H9 (cell line): Measurements from ENCODE around the gene PRKAR2B. TPM values are rescaled to one million over a fixed set of nuclear protein-coding genes. Genes with fewer than 3 reads are reported as not detected.
"Not testable (repeated sequence)": the region's sequence is repeated elsewhere in the genome, so short reads cannot be mapped to it uniquely, and the experiment has no call there.

Experiments
- DNase-seq: peaks from one replicate; pipeline ENCODE4 v3.0.0-alpha.2; 2017
- H2AFZ ChIP-seq: one replicate; pipeline ENCODE4 v1.6.1; 2013; ENCODE audit warnings: mild to moderate bottlenecking, low read length, control low read depth, moderate library complexity
- H2AK5ac ChIP-seq: 2 replicates; pipeline ENCODE4 v1.6.1; 2013; ENCODE audit warnings: low read length, control low read depth, mixed read lengths; ENCODE audit not compliant: insufficient read length
- H2BK120ac ChIP-seq: one replicate; pipeline ENCODE4 v1.6.1; 2013; ENCODE audit warnings: low read depth, mild to moderate bottlenecking, low read length, control low read depth, inconsistent platforms; ENCODE audit not compliant: poor library complexity, severe bottlenecking
- H2BK12ac ChIP-seq: 2 replicates; pipeline ENCODE4 v1.6.1; 2013; ENCODE audit warnings: low read length, control low read depth, mixed read lengths, low read depth; ENCODE audit not compliant: insufficient read length
- H2BK15ac ChIP-seq: 2 replicates; pipeline ENCODE4 v1.6.1; 2013; ENCODE audit warnings: low read depth, low read length, control low read depth
- H2BK20ac ChIP-seq: one replicate; pipeline ENCODE4 v1.6.1; 2013; ENCODE audit warnings: low read depth, mild to moderate bottlenecking, low read length, control low read depth, inconsistent platforms; ENCODE audit not compliant: poor library complexity, severe bottlenecking
- H2BK5ac ChIP-seq: 2 replicates; pipeline ENCODE4 v1.6.1; 2013; ENCODE audit warnings: low read length, control low read depth, mixed read lengths; ENCODE audit not compliant: insufficient read length
- H3K14ac ChIP-seq: 2 replicates; pipeline ENCODE4 v1.6.1; 2013; ENCODE audit warnings: low read length, control low read depth; ENCODE audit not compliant: insufficient read depth
- H3K18ac ChIP-seq: 2 replicates; pipeline ENCODE4 v1.6.1; 2013; ENCODE audit warnings: low read depth, mild to moderate bottlenecking, mixed read lengths, low read length, control low read depth; ENCODE audit not compliant: insufficient read length
- H3K23ac ChIP-seq: 2 replicates; pipeline ENCODE4 v1.6.1; 2013; ENCODE audit warnings: low read length, control low read depth, mixed read lengths, low read depth; ENCODE audit not compliant: insufficient read length
- H3K23me2 ChIP-seq: 2 replicates; pipeline ENCODE4 v1.6.1; 2013; ENCODE audit warnings: low read depth, mild to moderate bottlenecking, mixed read lengths, low read length, control low read depth; ENCODE audit not compliant: insufficient read length, poor library complexity, severe bottlenecking
- H3K27ac ChIP-seq: 2 replicates; pipeline ENCODE4 v1.5.1; 2013; ENCODE audit warnings: low read length, control low read depth, mixed read lengths, low read depth; ENCODE audit not compliant: insufficient read length
- H3K27me3 ChIP-seq: 2 replicates; pipeline ENCODE4 v1.6.1; 2013; ENCODE audit warnings: low read length, control low read depth, inconsistent platforms; ENCODE audit not compliant: insufficient read depth
- H3K4ac ChIP-seq: 2 replicates; pipeline ENCODE4 v1.6.1; 2013; ENCODE audit warnings: low read depth, mild to moderate bottlenecking, control low read depth, inconsistent platforms, low read length, moderate library complexity
- H3K4me1 ChIP-seq: 2 replicates; pipeline ENCODE4 v1.6.1; 2013; ENCODE audit warnings: low read length, control low read depth, inconsistent platforms; ENCODE audit not compliant: insufficient read depth
- H3K4me2 ChIP-seq: 2 replicates; pipeline ENCODE4 v1.6.1; 2013; ENCODE audit warnings: low read length, control low read depth, mixed read lengths; ENCODE audit not compliant: insufficient read length, insufficient read depth
- H3K56ac ChIP-seq: 2 replicates; pipeline ENCODE4 v1.6.1; 2013; ENCODE audit warnings: low read depth, mild to moderate bottlenecking, mixed read lengths, low read length, control low read depth; ENCODE audit not compliant: insufficient read length
- H3K79me1 ChIP-seq: 2 replicates; pipeline ENCODE4 v1.6.1; 2013; ENCODE audit warnings: low read depth, mild to moderate bottlenecking, moderate library complexity, low read length, control low read depth, inconsistent platforms; ENCODE audit not compliant: insufficient read depth, poor library complexity, severe bottlenecking
- H3K79me2 ChIP-seq: 2 replicates; pipeline ENCODE4 v1.6.1; 2013; ENCODE audit warnings: low read length, control low read depth, inconsistent platforms; ENCODE audit not compliant: insufficient read depth
- H3K9ac ChIP-seq: 2 replicates; pipeline ENCODE4 v1.6.1; 2013; ENCODE audit warnings: low read length, control low read depth, mixed read lengths; ENCODE audit not compliant: insufficient read length; ENCODE audit errors: extremely low read depth
- H3K9me3 ChIP-seq: one replicate; pipeline ENCODE4 v1.6.1; 2013; ENCODE audit warnings: low read depth, low read length, inconsistent platforms; ENCODE audit not compliant: control insufficient read depth
- H3T11ph ChIP-seq: one replicate; pipeline ENCODE4 v1.6.1; 2013; ENCODE audit warnings: mild to moderate bottlenecking, low read length, control low read depth, inconsistent platforms
- H4K20me1 ChIP-seq: one replicate; pipeline ENCODE4 v1.6.1; 2013; ENCODE audit not compliant: control insufficient read depth, insufficient read length, insufficient read depth
- H4K5ac ChIP-seq: 2 replicates; pipeline ENCODE4 v1.6.1; 2013; ENCODE audit warnings: low read depth, mild to moderate bottlenecking, mixed read lengths, low read length, control low read depth; ENCODE audit not compliant: insufficient read length
- H4K8ac ChIP-seq: replicated peaks from 2 replicates; pipeline ENCODE4 v1.6.1; 2013; ENCODE audit warnings: low read length, control low read depth, mixed read lengths, low read depth; ENCODE audit not compliant: insufficient read length
- H4K91ac ChIP-seq: 2 replicates; pipeline ENCODE4 v1.6.1; 2013; ENCODE audit warnings: low read depth, mild to moderate bottlenecking, moderate library complexity, mixed read lengths, low read length, control low read depth; ENCODE audit not compliant: insufficient read length
- H3K27ac Mint-ChIP-seq, 3 experiments: 2 replicates in 2 of 3; 3 replicates in 1 of 3; pipeline ENCODE4 v1.8.0; 2020 to 2021; ENCODE audit warnings: mixed read lengths in 3 of 3, mild to moderate bottlenecking in 1 of 3, moderate library complexity in 1 of 3
- H3K27me3 Mint-ChIP-seq: 2 replicates; pipeline ENCODE4 v1.8.0; 2021; ENCODE audit warnings: low read depth, mild to moderate bottlenecking, moderate library complexity, mixed read lengths
- H3K36me3 Mint-ChIP-seq, 3 experiments: 2 replicates in 2 of 3; 3 replicates in 1 of 3; pipeline ENCODE4 v1.8.0; 2020 to 2021; ENCODE audit warnings: low read depth in 3 of 3, mixed read lengths in 3 of 3; ENCODE audit not compliant: insufficient read depth in 1 of 3
- H3K4me1 Mint-ChIP-seq, 2 experiments: 2 replicates each; pipeline ENCODE4 v1.8.0; 2020; ENCODE audit warnings: mixed read lengths in 2 of 2
- H3K4me3 Mint-ChIP-seq, 2 experiments: 2 replicates in 1 of 2; 3 replicates in 1 of 2; pipeline ENCODE4 v1.8.0; 2020 to 2021; ENCODE audit warnings: mild to moderate bottlenecking in 2 of 2, mixed read lengths in 2 of 2, moderate library complexity in 1 of 2
- H3K9me3 Mint-ChIP-seq, 2 experiments: 2 replicates in 1 of 2; 3 replicates in 1 of 2; pipeline ENCODE4 v1.8.0; 2020; ENCODE audit warnings: mild to moderate bottlenecking in 2 of 2, mixed read lengths in 2 of 2, moderate library complexity in 1 of 2
- CTCF ChIP-seq: fragments of 200-600 bp; sonication (generic); conservative IDR thresholded peaks from 3 replicates; pipeline ENCODE4 v1.8.0; 2021; ENCODE audit warnings: antibody characterized with exemption, mild to moderate bottlenecking
- WGBS: extraction: QIAGEN DNeasy Blood & Tissue Kit; methylation state at CpG from one replicate; pipeline ENCODE4 v1.1.7; 2013; ENCODE audit warnings: missing lambda C conversion rate, low lambda C conversion rate, mixed read lengths; ENCODE audit not compliant: insufficient read length; ENCODE audit errors: extremely low coverage; 5-methylcytosine and 5-hydroxymethylcytosine counted together
- total RNA-seq: library from RNA; stranded (reverse); gene quantifications from 2 replicates; pipeline ENCODE4 v1.2.1, GENCODE V29; 2021

Gene PRKAR2B
- total RNA-seq, 1 experiment from 2014 or later, result 16.6 TPM

- H3K23me2 ChIP-seq, result no peaks in the 10 kb centered on the region
- TF ChIP-seq CTCF, result no peak
- no CpG with 5 or more reads among the region's 2 CpGs for WGBS
- H3K56ac ChIP-seq, result no peak overlapping the region
- H4K5ac ChIP-seq, result no peak overlapping the region
- no peak overlapping the region for H3K4me3 Mint-ChIP-seq
- H3K9ac ChIP-seq, result no peak overlapping the region
- no peak overlapping the region for H2AK5ac ChIP-seq
- H3K23ac ChIP-seq, result no peak overlapping the region
- peaks cover 3% of the 10 kb centered on the region; the same call in 1 of the 2 replicates for H3K4me1 ChIP-seq
- H3K14ac ChIP-seq, result no peak overlapping the region
- no peak overlapping the region for H2BK12ac ChIP-seq
- no peak overlapping the region for H3K4ac ChIP-seq
- H3K27ac ChIP-seq, result no peak overlapping the region
- H3K79me2 ChIP-seq, result no peaks in the 10 kb centered on the region
- H4K91ac ChIP-seq, result no peak overlapping the region
- no peak overlapping the region for H3K27ac Mint-ChIP-seq
- no peak overlapping the region for H2BK20ac ChIP-seq
- H2AFZ ChIP-seq, result no peak overlapping the region
- peaks cover 16 to 36% of the 10 kb centered on the region in 2 experiments for H3K4me1 Mint-ChIP-seq
- H3T11ph ChIP-seq, result no peak overlapping the region
- no peaks in the 10 kb centered on the region for H3K9me3 ChIP-seq
- no peak overlapping the region for H2BK15ac ChIP-seq
- no peak overlapping the region for H2BK5ac ChIP-seq
- DNase-seq, result no peak
- no peak overlapping the region for H3K4me2 ChIP-seq
- peaks cover 2% of the 10 kb centered on the region for H3K27me3 Mint-ChIP-seq
- no peaks in the 10 kb centered on the region for H3K79me1 ChIP-seq
- H3K36me3 Mint-ChIP-seq, result peaks cover 1 to 8% (median 2%) of the 10 kb centered on the region in 3 experiments; a peak in 4 of 7 replicates
- no peak overlapping the region for H2BK120ac ChIP-seq
- H4K8ac ChIP-seq, result no peak overlapping the region
- H3K27me3 ChIP-seq, result no peaks in the 10 kb centered on the region
- H4K20me1 ChIP-seq, result no peaks in the 10 kb centered on the region
- H3K18ac ChIP-seq, result no peak overlapping the region
- peaks cover 0 to 2% of the 10 kb centered on the region in 2 experiments; a peak in 3 of 5 replicates for H3K9me3 Mint-ChIP-seq
Observed at GRCh38 chr7:107051376-107051775, 6.9 kb downstream of the PRKAR2B start.

GRCh38 chr7:107054965-107055364 is 10.5 kb downstream of the PRKAR2B start:
- not testable (repeated sequence) for H3T11ph ChIP-seq, H3K27ac ChIP-seq, H2AFZ ChIP-seq, H3K23me2 ChIP-seq, H2BK15ac ChIP-seq, H4K20me1 ChIP-seq, H3K79me2 ChIP-seq, H3K14ac ChIP-seq, H3K4me1 ChIP-seq, H3K56ac ChIP-seq, H4K5ac ChIP-seq, H3K9ac ChIP-seq, H3K4me3 Mint-ChIP-seq, H3K4ac ChIP-seq, H2BK20ac ChIP-seq, H3K9me3 Mint-ChIP-seq, H4K91ac ChIP-seq, H3K27ac Mint-ChIP-seq, H4K8ac ChIP-seq, H3K4me2 ChIP-seq, H2AK5ac ChIP-seq, H3K23ac ChIP-seq, H2BK12ac ChIP-seq, DNase-seq, H3K79me1 ChIP-seq, H3K9me3 ChIP-seq, H3K27me3 Mint-ChIP-seq, H3K36me3 Mint-ChIP-seq, H3K18ac ChIP-seq, H3K27me3 ChIP-seq, H2BK5ac ChIP-seq, H2BK120ac ChIP-seq
- H3K4me1 Mint-ChIP-seq, result peaks cover 3 to 18% of the 10 kb centered on the region in 2 experiments; a peak in 3 of 4 replicates
- WGBS, result no CpG with 5 or more reads among the region's 1 CpG
